Loucy (cell line): ENCODE data around the gene IGFBP2.

Source experiments
- H2AFZ ChIP-seq: fragments of 200-600 bp; sonication (generic); 2 replicates; pipeline ENCODE4 v1.6.0; 2016; ENCODE audit warnings: antibody characterized with exemption, mild to moderate bottlenecking, low read length, moderate library complexity
- H3F3A ChIP-seq: fragments of 200-600 bp; 2 replicates; pipeline ENCODE4 v1.6.0; 2016; ENCODE audit warnings: antibody characterized with exemption, low read depth, mild to moderate bottlenecking
- H3K27me3 ChIP-seq: fragments of 200-600 bp; sonication (generic); 2 replicates; pipeline ENCODE4 v1.6.1; 2014; ENCODE audit warnings: low read length, mild to moderate bottlenecking; ENCODE audit not compliant: insufficient read depth, poor library complexity, severe bottlenecking
- H3K36me3 ChIP-seq: fragments of 200-600 bp; sonication (generic); 2 replicates; pipeline ENCODE4 v1.6.1; 2016; ENCODE audit warnings: low read length; ENCODE audit not compliant: insufficient read depth
- H3K4me1 ChIP-seq: fragments of 200-600 bp; sonication (generic); 2 replicates; pipeline ENCODE4 v1.5.1; 2014; ENCODE audit warnings: low read length, mild to moderate bottlenecking; ENCODE audit not compliant: insufficient read depth, poor library complexity, severe bottlenecking
- H3K4me2 ChIP-seq: fragments of 200-600 bp; sonication (generic); 2 replicates; pipeline ENCODE4 v1.6.0; 2014; ENCODE audit warnings: antibody characterized with exemption, low read length, low read depth, mild to moderate bottlenecking; ENCODE audit not compliant: poor library complexity, severe bottlenecking
- H3K4me3 ChIP-seq: fragments of 200-600 bp; sonication (generic); 2 replicates; pipeline ENCODE4 v1.5.1; 2014; ENCODE audit warnings: low read length, mild to moderate bottlenecking, mixed read lengths; ENCODE audit not compliant: poor library complexity, severe bottlenecking
- H3K79me2 ChIP-seq: fragments of 200-600 bp; sonication (generic); 2 replicates; pipeline ENCODE4 v1.6.1; 2014; ENCODE audit warnings: low read length; ENCODE audit not compliant: insufficient read depth
- H3K9ac ChIP-seq: fragments of 200-600 bp; sonication (generic); 2 replicates; pipeline ENCODE4 v1.6.0; 2014; ENCODE audit warnings: mild to moderate bottlenecking, low read depth, low read length, moderate library complexity; ENCODE audit not compliant: poor library complexity, severe bottlenecking
- H3K9me2 ChIP-seq: fragments of 200-600 bp; sonication (generic); replicated peaks from 2 replicates; pipeline ENCODE4 v1.6.1; 2016; ENCODE audit warnings: low read depth, low read length, mixed read lengths
- H3K9me3 ChIP-seq: fragments of 200-600 bp; sonication (generic); 2 replicates; pipeline ENCODE4 v1.6.1; 2014; ENCODE audit warnings: mild to moderate bottlenecking, antibody characterized with exemption, low read length, low read depth; ENCODE audit not compliant: insufficient read depth
- H4K20me1 ChIP-seq: fragments of 200-600 bp; sonication (generic); 2 replicates; pipeline ENCODE4 v1.6.0; 2014; ENCODE audit warnings: antibody characterized with exemption, low read length, mild to moderate bottlenecking; ENCODE audit not compliant: insufficient read depth, poor library complexity, severe bottlenecking
- CTCF ChIP-seq: fragments of 200-600 bp; sonication (generic); conservative IDR thresholded peaks from 2 replicates; pipeline ENCODE4 v1.5.1; 2014; ENCODE audit warnings: mild to moderate bottlenecking, antibody characterized with exemption, low read length
- EZH2phosphoT487 ChIP-seq: fragments of 200-600 bp; IDR thresholded peaks from 2 replicates; pipeline ENCODE4 v1.6.1; 2018; ENCODE audit warnings: antibody characterized with exemption, mild to moderate bottlenecking, moderate library complexity, borderline replicate concordance

Gene IGFBP2

GRCh38 chr2:216651351-216651881 is 18.2 kb downstream of the IGFBP2 start:
- Histone ChIP-seq H2AFZ (no peak overlapping the region), H3K9me2 (no peaks in the 10 kb centered on the region), H3K4me3 (no peak overlapping the region), H3K27me3 (no peaks in the 10 kb centered on the region), H3K36me3 (peaks cover 76% of the 10 kb centered on the region; the same call in 1 of the 2 replicates), H3F3A (no peaks in the 10 kb centered on the region), H3K79me2 (peaks cover 98% of the 10 kb centered on the region), H3K9me3 (no peaks in the 10 kb centered on the region), H3K4me1 (peaks cover 37% of the 10 kb centered on the region), H3K9ac (no peak overlapping the region), H3K4me2 (peak overlapping the region; percentile 15), H4K20me1 (peaks cover 78% of the 10 kb centered on the region)
- TF ChIP-seq EZH2phosphoT487 (no peak), CTCF (no peak)

- H3F3A ChIP-seq, result no peaks in the 10 kb centered on the region
- no peak overlapping the region for H2AFZ ChIP-seq
- peaks cover 98% of the 10 kb centered on the region for H3K79me2 ChIP-seq
- no peaks in the 10 kb centered on the region for H3K9me2 ChIP-seq
- H3K4me3 ChIP-seq, result no peak overlapping the region
- no peak overlapping the region for H3K9ac ChIP-seq
- H4K20me1 ChIP-seq, result peaks cover 84% of the 10 kb centered on the region
- TF ChIP-seq EZH2phosphoT487, result no peak
- TF ChIP-seq CTCF, result no peak
- peak overlapping the region; percentile 7 for H3K4me2 ChIP-seq
- H3K4me1 ChIP-seq, result peaks cover 37% of the 10 kb centered on the region
- H3K27me3 ChIP-seq, result no peaks in the 10 kb centered on the region
- H3K36me3 ChIP-seq, result peaks cover 81% of the 10 kb centered on the region; the same call in 1 of the 2 replicates
- H3K9me3 ChIP-seq, result no peaks in the 10 kb centered on the region
Measured at GRCh38 chr2:216652566-216652965, 19.3 kb downstream of the IGFBP2 start.

GRCh38 chr2:216653093-216653799 is 20.0 kb downstream of the IGFBP2 start:
- Histone ChIP-seq H3K9ac (no peak overlapping the region), H3K36me3 (peaks cover 81% of the 10 kb centered on the region; the same call in 1 of the 2 replicates), H3K27me3 (no peaks in the 10 kb centered on the region), H3K4me3 (no peak overlapping the region), H3K9me2 (no peaks in the 10 kb centered on the region), H4K20me1 (peaks cover 84% of the 10 kb centered on the region), H3K4me2 (peak overlapping the region; percentile 16), H3K4me1 (peaks cover 37% of the 10 kb centered on the region), H3K79me2 (peaks cover 98% of the 10 kb centered on the region), H2AFZ (no peak overlapping the region), H3F3A (no peaks in the 10 kb centered on the region), H3K9me3 (no peaks in the 10 kb centered on the region)
- TF ChIP-seq CTCF, result no peak
